ENCODE results near the gene TTLL6.
A peak's percentile ranks its signal among the peaks of the same experiment; 100 is the strongest.
"Not testable (repeated sequence)": the region's sequence is repeated elsewhere in the genome, so short reads cannot be mapped to it uniquely, and the experiment has no call there.

TTLL6 gene

GRCh38 chr17:48819466-48819865 lies 2.4 kb upstream of the TTLL6 start:
- Histone ChIP-seq H3K9me3 (no peaks in the 10 kb centered on the region), H4K20me1 (no peaks in the 10 kb centered on the region), H3K4me2 (no peak overlapping the region), H3K36me3 (no peaks in the 10 kb centered on the region), H3K4me3 (no peak overlapping the region), H3K27ac (no peak overlapping the region), H3K4me1 (peaks cover 37% of the 10 kb centered on the region), H3K27me3 (peaks cover 8% of the 10 kb centered on the region; the same call in 1 of the 2 replicates), H3K9ac (no peak overlapping the region)
- no peak for TF ChIP-seq Cebpa-rat (IDR thresholded peaks at IDR 0.05)

- Histone ChIP-seq H3K4me3 (no peak overlapping the region), H3K4me1 (peaks cover 37% of the 10 kb centered on the region), H4K20me1 (no peaks in the 10 kb centered on the region), H3K36me3 (no peaks in the 10 kb centered on the region), H3K4me2 (peak overlapping the region; percentile 98), H3K27ac (no peak overlapping the region), H3K9me3 (no peaks in the 10 kb centered on the region), H3K27me3 (peaks cover 8% of the 10 kb centered on the region; the same call in 1 of the 2 replicates), H3K9ac (no peak overlapping the region)
- no peak for TF ChIP-seq Cebpa-rat (IDR thresholded peaks at IDR 0.05)
These were observed 1.4 kb upstream of the TTLL6 start for GRCh38 chr17:48818361-48818841.

- H3K4me1 ChIP-seq, result peaks cover 37% of the 10 kb centered on the region
- no peaks in the 10 kb centered on the region for H3K36me3 ChIP-seq
- H4K20me1 ChIP-seq, result no peaks in the 10 kb centered on the region
- H3K4me2 ChIP-seq, result peak overlapping the region; percentile 98
- H3K9me3 ChIP-seq, result no peaks in the 10 kb centered on the region
- H3K4me3 ChIP-seq, result peak overlapping the region; percentile 68
- H3K9ac ChIP-seq, result 0 out of 2 replicates have a peak overlapping the region, but pooled peaks have one; percentile 49
- H3K27ac ChIP-seq, result peak overlapping the region; percentile 10; the same call in 1 of the 2 replicates
- TF ChIP-seq Cebpa-rat (IDR thresholded peaks at IDR 0.05), result no peak
- H3K27me3 ChIP-seq, result peaks cover 8% of the 10 kb centered on the region; the same call in 1 of the 2 replicates
These were observed 623 bp downstream of the TTLL6 start for GRCh38 chr17:48816438-48816773.

GRCh38 chr17:48815311-48815710 lies 1.7 kb downstream of the TTLL6 start:
- no peak overlapping the region for H3K9ac ChIP-seq
- H3K36me3 ChIP-seq, result no peaks in the 10 kb centered on the region
- no peaks in the 10 kb centered on the region for H4K20me1 ChIP-seq
- H3K4me2 ChIP-seq, result no peak overlapping the region
- no peak overlapping the region for H3K27ac ChIP-seq
- H3K4me3 ChIP-seq, result no peak overlapping the region
- H3K4me1 ChIP-seq, result peaks cover 37% of the 10 kb centered on the region
- H3K9me3 ChIP-seq, result no peaks in the 10 kb centered on the region
- no peak for TF ChIP-seq Cebpa-rat (IDR thresholded peaks at IDR 0.05)
- peaks cover 8% of the 10 kb centered on the region; the same call in 1 of the 2 replicates for H3K27me3 ChIP-seq

GRCh38 chr17:48814504-48814903 lies 2.5 kb downstream of the TTLL6 start:
- TF ChIP-seq Cebpa-rat (IDR thresholded peaks at IDR 0.05), result no peak
- Histone ChIP-seq H3K27me3 (peaks cover 8% of the 10 kb centered on the region; the same call in 1 of the 2 replicates), H3K36me3 (no peaks in the 10 kb centered on the region), H3K4me3 (no peak overlapping the region), H3K27ac (no peak overlapping the region), H3K4me2 (no peak overlapping the region), H4K20me1 (no peaks in the 10 kb centered on the region), H3K4me1 (peaks cover 37% of the 10 kb centered on the region), H3K9ac (no peak overlapping the region), H3K9me3 (no peaks in the 10 kb centered on the region)

- no peak overlapping the region for H3K9ac ChIP-seq
- H3K9me3 ChIP-seq, result no peaks in the 10 kb centered on the region
- H3K4me3 ChIP-seq, result no peak overlapping the region
- H4K20me1 ChIP-seq, result no peaks in the 10 kb centered on the region
- TF ChIP-seq Cebpa-rat (IDR thresholded peaks at IDR 0.05), result 0 out of 2 replicates have a peak, but pooled peaks have one; percentile 15
- peaks cover 8% of the 10 kb centered on the region; the same call in 1 of the 2 replicates for H3K27me3 ChIP-seq
- no peaks in the 10 kb centered on the region for H3K36me3 ChIP-seq
- H3K27ac ChIP-seq, result no peak overlapping the region
- H3K4me1 ChIP-seq, result peaks cover 20% of the 10 kb centered on the region
- H3K4me2 ChIP-seq, result no peak overlapping the region
These were observed 5.0 kb downstream of the TTLL6 start for GRCh38 chr17:48812001-48812400.

- Histone ChIP-seq H3K4me3 (no peak overlapping the region), H3K27ac (no peak overlapping the region), H3K9me3 (no peaks in the 10 kb centered on the region), H3K4me2 (no peak overlapping the region), H3K4me1 (peaks cover 6% of the 10 kb centered on the region; the same call in 1 of the 2 replicates), H3K36me3 (no peaks in the 10 kb centered on the region), H4K20me1 (no peaks in the 10 kb centered on the region), H3K9ac (no peak overlapping the region), H3K27me3 (no peaks in the 10 kb centered on the region)
- no peak for TF ChIP-seq Cebpa-rat (IDR thresholded peaks at IDR 0.05)
These were observed 7.8 kb downstream of the TTLL6 start for GRCh38 chr17:48809182-48809581.

- peak overlapping the region; percentile 18 for H3K4me2 ChIP-seq
- no peak overlapping the region for H3K4me3 ChIP-seq
- no peak overlapping the region for H3K9ac ChIP-seq
- H3K27ac ChIP-seq, result no peak overlapping the region
- TF ChIP-seq Cebpa-rat (IDR thresholded peaks at IDR 0.05), result no peak
- no peaks in the 10 kb centered on the region for H4K20me1 ChIP-seq
- no peaks in the 10 kb centered on the region for H3K9me3 ChIP-seq
- peaks cover 12% of the 10 kb centered on the region; the same call in 1 of the 2 replicates for H3K4me1 ChIP-seq
- H3K36me3 ChIP-seq, result no peaks in the 10 kb centered on the region
- no peaks in the 10 kb centered on the region for H3K27me3 ChIP-seq
These were observed 12.1 kb downstream of the TTLL6 start for GRCh38 chr17:48804936-48805411.

GRCh38 chr17:48800626-48801217 lies 16.3 kb downstream of the TTLL6 start:
- Histone ChIP-seq H3K27me3 (no peaks in the 10 kb centered on the region), H3K9me3 (no peaks in the 10 kb centered on the region), H3K27ac (no peak overlapping the region), H3K36me3 (no peaks in the 10 kb centered on the region), H3K9ac (no peak overlapping the region), H3K4me1 (peaks cover 21% of the 10 kb centered on the region; the same call in 1 of the 2 replicates), H4K20me1 (no peaks in the 10 kb centered on the region), H3K4me3 (no peak overlapping the region), H3K4me2 (peak overlapping the region; percentile 8; the same call in 1 of the 2 replicates)
- no peak for TF ChIP-seq Cebpa-rat (IDR thresholded peaks at IDR 0.05)

GRCh38 chr17:48799069-48799723 lies 17.8 kb downstream of the TTLL6 start:
- no peak for TF ChIP-seq Cebpa-rat (IDR thresholded peaks at IDR 0.05)
- Histone ChIP-seq H3K36me3 (no peaks in the 10 kb centered on the region), H3K4me3 (no peak overlapping the region), H3K9me3 (no peaks in the 10 kb centered on the region), H3K4me1 (peaks cover 15% of the 10 kb centered on the region; the same call in 1 of the 2 replicates), H3K27ac (no peak overlapping the region), H3K4me2 (no peak overlapping the region), H3K27me3 (no peaks in the 10 kb centered on the region), H3K9ac (no peak overlapping the region), H4K20me1 (no peaks in the 10 kb centered on the region)

- H3K4me2 ChIP-seq, result peak overlapping the region; percentile 33; the same call in 1 of the 2 replicates
- H3K27me3 ChIP-seq, H3K27ac ChIP-seq, H3K4me3 ChIP-seq, H3K36me3 ChIP-seq, H3K9me3 ChIP-seq, H4K20me1 ChIP-seq, H3K9ac ChIP-seq: not testable (repeated sequence)
- H3K4me1 ChIP-seq, result peaks cover 26% of the 10 kb centered on the region
These were observed 20.9 kb downstream of the TTLL6 start for GRCh38 chr17:48796163-48796522.
